HEK293 (cell line): ENCODE measurements around the gene TPM3.
A peak's percentile ranks its signal among the peaks of the same experiment; 100 is the strongest.

ENCODE experiments used
- CTCF ChIA-PET: fragments of 350-600 bp; formaldehyde crosslinking; extraction: SDS; loops from one replicate; lab custom pipeline; 2021; ENCODE audit warnings: antibody characterized with exemption; lab: Yijun Ruan, JAX
- POLR2A ChIA-PET: fragments of 300-600 bp; formaldehyde crosslinking; extraction: SDS; loops from one replicate; lab custom pipeline; 2020; ENCODE audit warnings: antibody characterized with exemption, inconsistent platforms; lab: Yijun Ruan, JAX
- H3K27ac ChIP-seq: fragments of 200-500 bp; sonication (Bioruptor generic); 2 replicates; pipeline ENCODE4 v1.5.1; 2014; ENCODE audit warnings: low read depth, low read length, control low read depth, inconsistent platforms; ENCODE audit errors: extremely low read depth
- H3K36me3 ChIP-seq, 2 experiments: fragments of 200-500 bp in 1 of 2; sonication (Bioruptor generic) in 1 of 2; 1 replicate in 1 of 2; 2 replicates in 1 of 2; pipeline ENCODE4 v1.5.1; 2014 to 2017; ENCODE audit warnings: inconsistent platforms in 2 of 2, low read length in 2 of 2; ENCODE audit not compliant: control insufficient read depth in 2 of 2, insufficient read depth in 1 of 2
- H3K4me1 ChIP-seq: fragments of 200-500 bp; sonication (Bioruptor generic); 2 replicates; pipeline ENCODE4 v1.5.1; 2014; ENCODE audit warnings: mild to moderate bottlenecking, low read length, inconsistent platforms; ENCODE audit not compliant: control insufficient read depth, insufficient read depth
- H3K4me3 ChIP-seq: 2 replicates; pipeline ENCODE4 v1.5.1; 2011; ENCODE audit warnings: low read depth, mild to moderate bottlenecking, control low read depth, low read length, moderate library complexity
- H3K9me3 ChIP-seq: fragments of 200-500 bp; sonication (Bioruptor generic); 2 replicates; pipeline ENCODE4 v1.5.1; 2014; ENCODE audit warnings: low read depth, low read length, inconsistent platforms; ENCODE audit not compliant: control insufficient read depth, insufficient read depth
- GFI1B ChIP-seq: fragments of 450-650 bp; formaldehyde crosslinking; IDR thresholded peaks from 2 replicates; pipeline ENCODE4 v1.5.1; 2016; ENCODE audit warnings: missing biosample characterization, missing genetic modification characterization
- GLIS1 ChIP-seq: fragments of 450-650 bp; formaldehyde crosslinking; IDR thresholded peaks from 2 replicates; pipeline ENCODE4 v1.5.1; 2016; ENCODE audit warnings: missing biosample characterization, missing genetic modification characterization
- HOXA7 ChIP-seq: sonication (generic); formaldehyde crosslinking; IDR thresholded peaks from 2 replicates; pipeline ENCODE4 v1.8.1; 2022; ENCODE audit warnings: missing genetic modification reagents, borderline replicate concordance
- KLF8 ChIP-seq: fragments of 450-650 bp; formaldehyde crosslinking; IDR thresholded peaks from 2 replicates; pipeline ENCODE4 v1.5.1; 2016; ENCODE audit warnings: missing biosample characterization, missing genetic modification characterization
- MEIS1 ChIP-seq: sonication (generic); formaldehyde crosslinking; IDR thresholded peaks from 2 replicates; pipeline ENCODE4 v1.8.1; 2022; ENCODE audit warnings: missing genetic modification reagents, mild to moderate bottlenecking, borderline replicate concordance
- MZF1 ChIP-seq: fragments of 450-650 bp; formaldehyde crosslinking; IDR thresholded peaks from 2 replicates; pipeline ENCODE4 v1.5.1; 2017; ENCODE audit warnings: missing biosample characterization, missing genetic modification characterization, borderline replicate concordance
- OSR2 ChIP-seq: fragments of 450-650 bp; formaldehyde crosslinking; IDR thresholded peaks from 2 replicates; pipeline ENCODE4 v1.5.1; 2016; ENCODE audit warnings: missing biosample characterization, missing genetic modification characterization
- PRDM1 ChIP-seq: fragments of 450-650 bp; formaldehyde crosslinking; IDR thresholded peaks from 2 replicates; pipeline ENCODE4; 2016; ENCODE audit warnings: missing biosample characterization, missing genetic modification characterization
- SALL2 ChIP-seq: fragments of 450-650 bp; formaldehyde crosslinking; IDR thresholded peaks from 2 replicates; pipeline ENCODE4 v1.5.0; 2017; ENCODE audit warnings: missing biosample characterization, mild to moderate bottlenecking, missing genetic modification characterization, borderline replicate concordance
- SP7 ChIP-seq: fragments of 450-650 bp; formaldehyde crosslinking; IDR thresholded peaks from 2 replicates; pipeline ENCODE4 v1.5.1; 2016; ENCODE audit warnings: missing biosample characterization, missing genetic modification characterization
- ZFP37 ChIP-seq: fragments of 450-650 bp; formaldehyde crosslinking; IDR thresholded peaks from 2 replicates; pipeline ENCODE4 v1.5.1; 2016; ENCODE audit warnings: missing biosample characterization, missing genetic modification characterization
- ZNF112 ChIP-seq: fragments of 450-650 bp; formaldehyde crosslinking; IDR thresholded peaks from 2 replicates; pipeline ENCODE4 v1.5.0; 2017; ENCODE audit warnings: missing biosample characterization, missing genetic modification characterization
- ZNF121 ChIP-seq: fragments of 450-650 bp; formaldehyde crosslinking; IDR thresholded peaks from 2 replicates; pipeline ENCODE4 v1.5.1; 2016; ENCODE audit warnings: missing biosample characterization, missing genetic modification characterization
- ZNF132 ChIP-seq: fragments of 450-650 bp; formaldehyde crosslinking; IDR thresholded peaks from 2 replicates; pipeline ENCODE4 v1.5.1; 2017; ENCODE audit warnings: missing biosample characterization, missing genetic modification characterization, borderline replicate concordance
- ZNF169 ChIP-seq: fragments of 450-650 bp; formaldehyde crosslinking; IDR thresholded peaks from 2 replicates; pipeline ENCODE4 v1.5.1; 2016; ENCODE audit warnings: missing biosample characterization, missing genetic modification characterization
- ZNF19 ChIP-seq: fragments of 450-650 bp; formaldehyde crosslinking; IDR thresholded peaks from 2 replicates; pipeline ENCODE4; 2016; ENCODE audit warnings: missing biosample characterization, missing genetic modification characterization, low read depth
- ZNF202 ChIP-seq: fragments of 450-650 bp; formaldehyde crosslinking; IDR thresholded peaks from 2 replicates; pipeline ENCODE4 v1.5.1; 2016; ENCODE audit warnings: missing biosample characterization, missing genetic modification characterization, borderline replicate concordance
- ZNF23 ChIP-seq: fragments of 450-650 bp; formaldehyde crosslinking; IDR thresholded peaks from 2 replicates; pipeline ENCODE4 v1.5.1; 2016; ENCODE audit warnings: missing biosample characterization, missing genetic modification characterization, borderline replicate concordance
- ZNF391 ChIP-seq: fragments of 450-650 bp; formaldehyde crosslinking; IDR thresholded peaks from 2 replicates; pipeline ENCODE4 v1.5.1; 2016; ENCODE audit warnings: low read depth, missing biosample characterization, missing genetic modification characterization, borderline replicate concordance
- ZNF426 ChIP-seq: fragments of 450-650 bp; formaldehyde crosslinking; IDR thresholded peaks from 2 replicates; pipeline ENCODE4 v1.5.1; 2017; ENCODE audit warnings: missing biosample characterization, missing genetic modification characterization, mild to moderate bottlenecking, inconsistent platforms, moderate library complexity
- ZNF510 ChIP-seq: fragments of 450-650 bp; formaldehyde crosslinking; IDR thresholded peaks from 2 replicates; pipeline ENCODE4 v1.5.1; 2018; ENCODE audit warnings: mild to moderate bottlenecking, missing genetic modification characterization, missing biosample characterization; ENCODE audit not compliant: insufficient replicate concordance
- ZNF561 ChIP-seq: fragments of 450-650 bp; IDR thresholded peaks from 2 replicates; pipeline ENCODE4 v1.5.1; 2018; ENCODE audit warnings: missing biosample characterization, missing genetic modification characterization, borderline replicate concordance
- ZNF629 ChIP-seq: fragments of 450-650 bp; formaldehyde crosslinking; IDR thresholded peaks from 2 replicates; pipeline ENCODE4 v1.5.1; 2017; ENCODE audit warnings: missing biosample characterization, missing genetic modification characterization
- ZNF776 ChIP-seq: fragments of 450-650 bp; formaldehyde crosslinking; IDR thresholded peaks from 2 replicates; pipeline ENCODE4 v1.5.0; 2017; ENCODE audit warnings: missing biosample characterization, missing genetic modification characterization, borderline replicate concordance
- ZNF837 ChIP-seq: fragments of 450-650 bp; formaldehyde crosslinking; IDR thresholded peaks from 2 replicates; pipeline ENCODE4 v1.5.1; 2016; ENCODE audit warnings: missing biosample characterization, missing genetic modification characterization
- TF ChIP-seq, protein P1 (sequence below): fragments of 450-650 bp; formaldehyde crosslinking; IDR thresholded peaks from 2 replicates; pipeline ENCODE4 v1.5.1; 2016; ENCODE audit warnings: missing biosample characterization, missing genetic modification characterization
- TF ChIP-seq, protein P2 (sequence below): fragments of 450-650 bp; IDR thresholded peaks from 2 replicates; pipeline ENCODE4 v1.5.1; 2018; ENCODE audit warnings: missing biosample characterization, mild to moderate bottlenecking, missing genetic modification characterization
- TF ChIP-seq, protein P3 (sequence below): fragments of 450-650 bp; formaldehyde crosslinking; IDR thresholded peaks from 2 replicates; pipeline ENCODE4 v1.5.1; 2016; ENCODE audit warnings: missing biosample characterization, missing genetic modification characterization
- TF ChIP-seq, protein P4 (sequence below): fragments of 450-650 bp; formaldehyde crosslinking; IDR thresholded peaks from 2 replicates; pipeline ENCODE4 v1.5.1; 2016; ENCODE audit warnings: missing biosample characterization, missing genetic modification characterization

Gene TPM3

DNA sequence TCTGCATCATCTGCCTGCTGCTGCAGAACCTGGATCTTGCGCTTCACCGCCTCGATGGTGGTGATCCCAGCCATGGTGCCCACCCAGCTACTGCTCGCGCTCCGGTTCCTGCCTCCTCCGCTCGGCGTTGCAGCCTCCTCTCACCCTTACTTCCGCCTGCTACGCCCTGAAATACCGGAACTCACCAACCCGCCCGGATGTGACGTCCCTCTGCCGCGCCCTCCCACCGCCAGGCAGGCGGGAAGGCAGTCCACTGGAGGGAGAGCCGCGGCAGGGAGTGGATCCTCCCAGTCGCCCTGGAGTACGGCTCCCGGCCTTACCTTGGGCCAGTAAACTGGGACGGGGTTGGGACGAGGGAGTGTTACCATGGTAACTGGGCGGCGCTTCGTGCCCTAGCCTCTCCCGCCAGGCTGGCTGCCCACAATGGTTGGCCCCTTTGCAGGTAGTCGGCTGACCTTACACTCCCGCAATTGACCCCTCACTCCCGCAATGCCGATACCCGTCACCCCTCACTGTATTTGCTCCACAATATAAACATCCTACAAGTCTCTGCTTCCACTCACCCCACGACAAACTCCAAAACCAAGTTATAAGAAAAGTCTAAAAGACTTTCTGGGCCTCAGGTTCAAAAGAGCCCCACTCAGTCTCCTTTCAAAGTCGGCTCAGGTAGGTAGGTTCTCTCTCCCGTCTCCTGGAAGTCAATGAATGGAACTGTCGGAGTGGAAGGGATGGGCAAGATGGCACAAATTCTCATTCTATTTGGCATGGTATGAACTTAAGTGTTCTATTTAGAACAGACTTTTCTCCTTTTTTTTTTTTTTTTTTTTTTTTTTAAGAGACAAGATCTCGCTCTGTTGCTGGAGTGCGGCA lies 8.6 kb downstream of the TPM3 start:
- Histone ChIP-seq H3K9me3 (no peaks in the 10 kb centered on the region), H3K27ac (peak overlapping the region; percentile 78), H3K4me1 (peaks cover 28% of the 10 kb centered on the region), H3K36me3 (peaks cover 0 to 19% of the 10 kb centered on the region in 2 experiments; a peak in 1 of 3 replicates), H3K4me3 (peak overlapping the region; percentile 96)
- POLR2A ChIA-PET: interaction anchor here (0.7 to 3.9 kb wide), 8 partner anchors 8 to 509 kb away, joined by 3 to 21 read pairs (median 4); partner anchors contain the start of genes RPS27, TPM3 and UBAP2L
- CTCF ChIA-PET: interaction anchor here (0.5 to 1.4 kb wide), 3 partner anchors 20 to 109 kb away, joined by 3 to 9 read pairs (median 4); no protein-coding TSS in a partner anchor
- peak; percentile 75 for TF ChIP-seq OSR2 (tag by site-specific recombination)
- no peak for TF ChIP-seq ZNF202 (tag by site-specific recombination)
- TF ChIP-seq ZNF629: peak; percentile 95
- TF ChIP-seq, protein P1, sequence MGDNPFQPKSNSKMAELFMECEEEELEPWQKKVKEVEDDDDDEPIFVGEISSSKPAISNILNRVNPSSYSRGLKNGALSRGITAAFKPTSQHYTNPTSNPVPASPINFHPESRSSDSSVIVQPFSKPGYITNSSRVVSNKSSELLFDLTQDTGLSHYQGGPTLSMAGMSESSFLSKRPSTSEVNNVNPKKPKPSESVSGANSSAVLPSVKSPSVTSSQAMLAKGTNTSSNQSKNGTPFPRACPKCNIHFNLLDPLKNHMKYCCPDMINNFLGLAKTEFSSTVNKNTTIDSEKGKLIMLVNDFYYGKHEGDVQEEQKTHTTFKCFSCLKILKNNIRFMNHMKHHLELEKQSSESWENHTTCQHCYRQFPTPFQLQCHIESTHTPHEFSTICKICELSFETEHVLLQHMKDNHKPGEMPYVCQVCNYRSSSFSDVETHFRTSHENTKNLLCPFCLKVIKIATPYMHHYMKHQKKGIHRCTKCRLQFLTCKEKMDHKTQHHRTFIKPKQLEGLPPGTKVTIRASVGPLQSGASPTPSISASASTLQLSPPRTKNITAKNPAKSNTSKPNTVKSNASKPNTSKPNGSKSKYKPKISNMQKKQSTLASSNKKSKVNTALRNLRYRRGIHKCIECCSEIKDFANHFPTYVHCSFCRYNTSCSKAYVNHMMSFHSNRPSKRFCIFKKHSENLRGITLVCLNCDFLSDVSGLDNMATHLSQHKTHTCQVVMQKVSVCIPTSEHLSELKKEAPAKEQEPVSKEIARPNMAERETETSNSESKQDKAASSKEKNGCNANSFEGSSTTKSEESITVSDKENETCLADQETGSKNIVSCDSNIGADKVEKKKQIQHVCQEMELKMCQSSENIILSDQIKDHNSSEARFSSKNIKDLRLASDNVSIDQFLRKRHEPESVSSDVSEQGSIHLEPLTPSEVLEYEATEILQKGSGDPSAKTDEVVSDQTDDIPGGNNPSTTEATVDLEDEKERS (tag by site-specific recombination): no peak
- no peak for TF ChIP-seq ZNF776 (tag by site-specific recombination)
- no peak for TF ChIP-seq ZNF426 (tag by site-specific recombination)
- no peak for TF ChIP-seq ZNF132
- no peak for TF ChIP-seq ZNF19 (tag by site-specific recombination)
- no peak for TF ChIP-seq HOXA7 (CRISPR knock-in tag)
- no peak for TF ChIP-seq MEIS1
- TF ChIP-seq, protein P2, sequence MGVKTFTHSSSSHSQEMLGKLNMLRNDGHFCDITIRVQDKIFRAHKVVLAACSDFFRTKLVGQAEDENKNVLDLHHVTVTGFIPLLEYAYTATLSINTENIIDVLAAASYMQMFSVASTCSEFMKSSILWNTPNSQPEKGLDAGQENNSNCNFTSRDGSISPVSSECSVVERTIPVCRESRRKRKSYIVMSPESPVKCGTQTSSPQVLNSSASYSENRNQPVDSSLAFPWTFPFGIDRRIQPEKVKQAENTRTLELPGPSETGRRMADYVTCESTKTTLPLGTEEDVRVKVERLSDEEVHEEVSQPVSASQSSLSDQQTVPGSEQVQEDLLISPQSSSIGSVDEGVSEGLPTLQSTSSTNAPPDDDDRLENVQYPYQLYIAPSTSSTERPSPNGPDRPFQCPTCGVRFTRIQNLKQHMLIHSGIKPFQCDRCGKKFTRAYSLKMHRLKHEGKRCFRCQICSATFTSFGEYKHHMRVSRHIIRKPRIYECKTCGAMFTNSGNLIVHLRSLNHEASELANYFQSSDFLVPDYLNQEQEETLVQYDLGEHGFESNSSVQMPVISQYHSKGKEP (tag by site-specific recombination): no peak
- TF ChIP-seq ZNF391: peak; percentile 75
- 0 out of 2 replicates have a peak, but pooled peaks have one; percentile 18 for TF ChIP-seq MZF1 (tag by site-specific recombination)
- no peak for TF ChIP-seq ZNF23 (tag by site-specific recombination)
- peak; percentile 83 for TF ChIP-seq SP7 (tag by site-specific recombination)
- TF ChIP-seq ZNF561 (tag by site-specific recombination): peak; percentile 60
- no peak for TF ChIP-seq ZNF112 (tag by site-specific recombination)
- peak; percentile 91 for TF ChIP-seq KLF8
- TF ChIP-seq, protein P3, sequence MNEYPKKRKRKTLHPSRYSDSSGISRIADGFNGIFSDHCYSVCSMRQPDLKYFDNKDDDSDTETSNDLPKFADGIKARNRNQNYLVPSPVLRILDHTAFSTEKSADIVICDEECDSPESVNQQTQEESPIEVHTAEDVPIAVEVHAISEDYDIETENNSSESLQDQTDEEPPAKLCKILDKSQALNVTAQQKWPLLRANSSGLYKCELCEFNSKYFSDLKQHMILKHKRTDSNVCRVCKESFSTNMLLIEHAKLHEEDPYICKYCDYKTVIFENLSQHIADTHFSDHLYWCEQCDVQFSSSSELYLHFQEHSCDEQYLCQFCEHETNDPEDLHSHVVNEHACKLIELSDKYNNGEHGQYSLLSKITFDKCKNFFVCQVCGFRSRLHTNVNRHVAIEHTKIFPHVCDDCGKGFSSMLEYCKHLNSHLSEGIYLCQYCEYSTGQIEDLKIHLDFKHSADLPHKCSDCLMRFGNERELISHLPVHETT: 0 out of 2 replicates have a peak, but pooled peaks have one; percentile 17
- peak; percentile 91; the same call in 1 of the 2 replicates for TF ChIP-seq ZFP37 (tag by site-specific recombination)
- TF ChIP-seq SALL2 (tag by site-specific recombination): no peak
- TF ChIP-seq ZNF121 (tag by site-specific recombination): 0 out of 2 replicates have a peak, but pooled peaks have one; percentile 8
- TF ChIP-seq, protein P4, sequence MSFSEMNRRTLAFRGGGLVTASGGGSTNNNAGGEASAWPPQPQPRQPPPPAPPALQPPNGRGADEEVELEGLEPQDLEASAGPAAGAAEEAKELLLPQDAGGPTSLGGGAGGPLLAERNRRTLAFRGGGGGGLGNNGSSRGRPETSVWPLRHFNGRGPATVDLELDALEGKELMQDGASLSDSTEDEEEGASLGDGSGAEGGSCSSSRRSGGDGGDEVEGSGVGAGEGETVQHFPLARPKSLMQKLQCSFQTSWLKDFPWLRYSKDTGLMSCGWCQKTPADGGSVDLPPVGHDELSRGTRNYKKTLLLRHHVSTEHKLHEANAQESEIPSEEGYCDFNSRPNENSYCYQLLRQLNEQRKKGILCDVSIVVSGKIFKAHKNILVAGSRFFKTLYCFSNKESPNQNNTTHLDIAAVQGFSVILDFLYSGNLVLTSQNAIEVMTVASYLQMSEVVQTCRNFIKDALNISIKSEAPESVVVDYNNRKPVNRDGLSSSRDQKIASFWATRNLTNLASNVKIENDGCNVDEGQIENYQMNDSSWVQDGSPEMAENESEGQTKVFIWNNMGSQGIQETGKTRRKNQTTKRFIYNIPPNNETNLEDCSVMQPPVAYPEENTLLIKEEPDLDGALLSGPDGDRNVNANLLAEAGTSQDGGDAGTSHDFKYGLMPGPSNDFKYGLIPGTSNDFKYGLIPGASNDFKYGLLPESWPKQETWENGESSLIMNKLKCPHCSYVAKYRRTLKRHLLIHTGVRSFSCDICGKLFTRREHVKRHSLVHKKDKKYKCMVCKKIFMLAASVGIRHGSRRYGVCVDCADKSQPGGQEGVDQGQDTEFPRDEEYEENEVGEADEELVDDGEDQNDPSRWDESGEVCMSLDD: no peak
- TF ChIP-seq ZNF510 (tag by site-specific recombination): no peak
- no peak for TF ChIP-seq ZNF169 (tag by site-specific recombination)
- TF ChIP-seq GFI1B (tag by site-specific recombination): no peak
- TF ChIP-seq ZNF837 (tag by site-specific recombination): no peak
- TF ChIP-seq GLIS1 (tag by site-specific recombination): peak; percentile 85
- no peak for TF ChIP-seq PRDM1 (tag by site-specific recombination)
